Measurements from ENCODE around the gene OPCML. TPM values are rescaled to one million over a fixed set of nuclear protein-coding genes. Genes with fewer than 3 reads are reported as not detected.

The OPCML gene
- total and polyA plus RNA-seq, 2 donors: 0.06 to 2.3 TPM

- H3K36me3 ChIP-seq (ENCODE audit: insufficient read depth): no peaks in the 10 kb centered on the region
- H3K27ac ChIP-seq (ENCODE audit: low read depth): no peak overlapping the region
- WGBS: 62% methylated on average over 3 of the region's 3 CpGs
- no peak for DNase-seq (ENCODE audit: extremely low spot score)
- no peak overlapping the region for H3K4me3 ChIP-seq (ENCODE audit: low read depth, low read length)
- H3K4me1 ChIP-seq (ENCODE audit: insufficient read depth): no peaks in the 10 kb centered on the region
Measured at GRCh38 chr11:133506023-133506422, 26.3 kb downstream of the OPCML start.

DNA sequence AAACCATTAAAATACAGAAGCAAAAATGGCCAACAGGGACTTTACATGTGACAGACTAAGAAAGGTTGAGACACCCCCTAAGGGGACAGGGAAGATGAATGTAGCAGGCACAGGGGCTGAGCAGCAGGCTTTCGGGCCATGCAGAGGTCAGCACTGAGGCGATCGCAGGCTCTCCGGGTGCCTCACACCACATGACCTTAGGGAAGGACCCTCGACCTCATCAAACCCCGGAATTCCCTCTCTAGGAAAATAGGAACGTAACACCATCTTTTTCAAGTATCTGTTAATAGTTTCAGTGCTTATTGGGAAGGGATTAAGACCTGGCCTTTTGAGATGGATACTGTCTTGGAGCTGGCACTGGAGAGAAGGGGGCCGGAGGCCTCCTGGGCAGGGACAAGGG is 27.4 kb downstream of the OPCML start:
- Histone ChIP-seq H3K27ac (ENCODE audit: low read depth) (no peak overlapping the region), H3K4me3 (ENCODE audit: low read depth, low read length) (no peak overlapping the region), H3K36me3 (ENCODE audit: insufficient read depth) (no peaks in the 10 kb centered on the region), H3K4me1 (ENCODE audit: insufficient read depth) (no peaks in the 10 kb centered on the region)
- WGBS: 76% methylated on average over 8 of the region's 8 CpGs
- DNase-seq (ENCODE audit: extremely low spot score): no peak

DNA sequence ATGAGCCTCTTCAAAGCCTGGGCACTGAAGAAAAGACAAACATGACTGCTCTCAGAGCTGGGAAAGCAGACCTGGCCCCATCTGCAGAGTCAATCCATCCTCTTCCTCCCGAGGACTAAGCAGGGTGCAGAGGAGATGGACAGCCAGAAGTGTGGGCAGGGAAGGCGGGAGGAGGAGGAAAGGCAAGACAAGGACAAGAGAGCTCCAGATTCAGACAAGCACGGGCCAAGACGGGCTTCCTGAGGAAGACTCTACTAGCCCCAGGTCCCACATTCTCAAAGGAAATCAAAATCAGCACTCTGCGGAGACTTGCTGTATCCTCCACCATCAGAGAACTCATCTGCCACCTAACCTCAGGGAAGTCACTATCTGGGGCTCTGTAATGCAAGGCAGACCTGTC is 28.5 kb downstream of the OPCML start:
- Histone ChIP-seq H3K4me3 (ENCODE audit: low read depth, low read length) (no peak overlapping the region), H3K27ac (ENCODE audit: low read depth) (no peak overlapping the region), H3K4me1 (ENCODE audit: insufficient read depth) (no peaks in the 10 kb centered on the region), H3K36me3 (ENCODE audit: insufficient read depth) (no peaks in the 10 kb centered on the region)
- no peak for DNase-seq (ENCODE audit: extremely low spot score)
- WGBS: 70% methylated on average over 5 of the region's 5 CpGs

GRCh38 chr11:133503236-133503635 is 29.1 kb downstream of the OPCML start:
- 38% methylated on average over 2 of the region's 2 CpGs for WGBS
- H3K27ac ChIP-seq (ENCODE audit: low read depth): no peak overlapping the region
- H3K36me3 ChIP-seq (ENCODE audit: insufficient read depth): no peaks in the 10 kb centered on the region
- H3K4me1 ChIP-seq (ENCODE audit: insufficient read depth): no peaks in the 10 kb centered on the region
- H3K4me3 ChIP-seq (ENCODE audit: low read depth, low read length): no peak overlapping the region
- no peak for DNase-seq (ENCODE audit: extremely low spot score)

DNA sequence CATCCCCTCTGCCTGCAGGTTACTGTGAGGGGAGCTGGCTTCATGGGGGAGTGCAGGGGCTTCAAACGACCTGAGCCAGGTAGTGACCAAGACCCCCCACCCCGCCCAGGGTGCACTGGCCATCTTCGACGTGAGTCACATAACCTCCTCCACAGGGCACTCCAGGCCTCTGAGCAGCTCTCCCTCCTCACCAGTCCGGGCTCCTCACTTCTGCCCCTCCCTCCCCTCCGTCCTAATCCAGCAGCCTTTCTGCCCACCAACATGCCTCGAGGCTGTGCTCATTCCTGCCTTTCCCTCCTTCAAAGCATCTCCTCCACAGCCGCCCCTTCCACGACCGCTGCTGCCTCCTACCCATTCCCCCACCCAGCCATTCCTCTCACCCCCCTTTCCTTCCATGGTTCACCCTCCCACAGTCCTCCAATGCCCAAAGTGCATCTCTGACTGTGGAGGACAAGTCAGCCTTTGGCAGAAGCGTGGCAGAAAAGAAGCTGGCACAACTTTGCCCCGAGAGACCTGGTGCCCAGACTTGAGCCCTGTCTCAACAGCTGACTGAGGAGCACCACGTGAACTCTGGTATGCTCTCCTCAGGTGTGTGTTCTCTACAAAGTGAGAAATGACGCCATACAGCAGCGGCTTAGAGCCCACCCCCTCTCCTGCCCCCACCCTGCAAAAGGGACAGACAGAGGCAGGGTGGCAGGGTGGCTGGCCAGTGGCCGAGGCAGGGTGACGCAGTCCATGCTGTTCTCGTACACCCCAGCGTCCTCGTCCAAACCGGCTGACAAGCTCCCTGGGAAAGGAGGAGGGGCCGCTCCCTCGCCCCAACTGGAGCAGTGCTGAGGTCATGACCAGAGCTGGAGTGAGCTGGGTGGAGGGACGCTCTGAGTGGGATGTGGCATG is 30.4 kb downstream of the OPCML start:
- Histone ChIP-seq H3K36me3 (ENCODE audit: insufficient read depth) (no peaks in the 10 kb centered on the region), H3K4me1 (ENCODE audit: insufficient read depth) (no peaks in the 10 kb centered on the region), H3K27ac (ENCODE audit: low read depth) (no peak overlapping the region), H3K4me3 (ENCODE audit: low read depth, low read length) (no peak overlapping the region)
- WGBS: 39% methylated on average over 24 of the region's 24 CpGs
- no peak for DNase-seq (ENCODE audit: extremely low spot score)

- H3K36me3 ChIP-seq (ENCODE audit: insufficient read depth): no peaks in the 10 kb centered on the region
- no peaks in the 10 kb centered on the region for H3K4me1 ChIP-seq (ENCODE audit: insufficient read depth)
- no peak for DNase-seq (ENCODE audit: extremely low spot score)
- no peak overlapping the region for H3K4me3 ChIP-seq (ENCODE audit: low read depth, low read length)
- 71% methylated on average over 11 of the region's 11 CpGs for WGBS
- H3K27ac ChIP-seq (ENCODE audit: low read depth): no peak overlapping the region
Measured at GRCh38 chr11:133500936-133501335, 31.4 kb downstream of the OPCML start.

GRCh38 chr11:133500435-133500834 is 31.9 kb downstream of the OPCML start:
- WGBS: 54% methylated on average over 9 of the region's 9 CpGs
- H3K4me1 ChIP-seq (ENCODE audit: insufficient read depth): no peaks in the 10 kb centered on the region
- DNase-seq (ENCODE audit: extremely low spot score): no peak
- no peak overlapping the region for H3K4me3 ChIP-seq (ENCODE audit: low read depth, low read length)
- no peaks in the 10 kb centered on the region for H3K36me3 ChIP-seq (ENCODE audit: insufficient read depth)
- H3K27ac ChIP-seq (ENCODE audit: low read depth): no peak overlapping the region

GRCh38 chr11:133498969-133499368 is 33.3 kb downstream of the OPCML start:
- DNase-seq (ENCODE audit: extremely low spot score): no peak
- Histone ChIP-seq H3K36me3 (ENCODE audit: insufficient read depth) (no peaks in the 10 kb centered on the region), H3K4me3 (ENCODE audit: low read depth, low read length) (no peak overlapping the region), H3K4me1 (ENCODE audit: insufficient read depth) (no peaks in the 10 kb centered on the region), H3K27ac (ENCODE audit: low read depth) (no peak overlapping the region)
- 88% methylated on average over 7 of the region's 7 CpGs for WGBS

- H3K4me1 ChIP-seq (ENCODE audit: insufficient read depth): no peaks in the 10 kb centered on the region
- WGBS: 68% methylated on average over 12 of the region's 12 CpGs
- H3K4me3 ChIP-seq (ENCODE audit: low read depth, low read length): no peak overlapping the region
- H3K27ac ChIP-seq (ENCODE audit: low read depth): no peak overlapping the region
- no peak for DNase-seq (ENCODE audit: extremely low spot score)
- H3K36me3 ChIP-seq (ENCODE audit: insufficient read depth): no peaks in the 10 kb centered on the region
Measured at GRCh38 chr11:133497477-133498140, 34.7 kb downstream of the OPCML start.

GRCh38 chr11:133492895-133493294 is 39.4 kb downstream of the OPCML start:
- Histone ChIP-seq H3K27ac (ENCODE audit: low read depth) (no peak overlapping the region), H3K4me3 (ENCODE audit: low read depth, low read length) (no peak overlapping the region), H3K36me3 (ENCODE audit: insufficient read depth) (no peaks in the 10 kb centered on the region), H3K4me1 (ENCODE audit: insufficient read depth) (no peaks in the 10 kb centered on the region)
- 86% methylated on average over 5 of the region's 5 CpGs for WGBS
- no peak for DNase-seq (ENCODE audit: extremely low spot score)

GRCh38 chr11:133491680-133492383 is 40.5 kb downstream of the OPCML start:
- H3K4me1 ChIP-seq (ENCODE audit: insufficient read depth): no peaks in the 10 kb centered on the region
- WGBS: 54% methylated on average over 9 of the region's 9 CpGs
- no peak overlapping the region for H3K4me3 ChIP-seq (ENCODE audit: low read depth, low read length)
- H3K27ac ChIP-seq (ENCODE audit: low read depth): no peak overlapping the region
- no peak for DNase-seq (ENCODE audit: extremely low spot score)
- H3K36me3 ChIP-seq (ENCODE audit: insufficient read depth): no peaks in the 10 kb centered on the region

DNA sequence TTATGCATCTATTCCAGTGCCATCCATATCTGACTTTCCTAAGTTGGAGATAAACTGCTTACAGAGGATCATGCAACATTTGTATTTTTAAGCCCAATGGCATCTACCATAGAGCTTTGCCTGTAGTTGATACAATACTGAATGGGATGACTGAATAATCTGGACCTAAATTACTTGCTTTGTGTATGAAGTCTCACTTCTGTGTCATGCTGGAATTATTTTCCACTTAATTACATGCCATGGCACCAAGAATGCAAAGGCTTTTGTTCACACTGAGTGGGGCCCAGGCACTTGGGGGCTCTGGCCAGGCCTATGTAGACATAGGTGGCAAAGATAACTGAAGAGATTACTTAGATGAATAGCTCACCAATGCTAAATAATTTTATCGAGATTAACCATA is 51.6 kb downstream of the OPCML start:
- H3K36me3 ChIP-seq (ENCODE audit: insufficient read depth): no peaks in the 10 kb centered on the region
- no peak for DNase-seq (ENCODE audit: extremely low spot score)
- 89% methylated on average over 1 of the region's 1 CpG for WGBS
- no peaks in the 10 kb centered on the region for H3K4me1 ChIP-seq (ENCODE audit: insufficient read depth)
- no peak overlapping the region for H3K4me3 ChIP-seq (ENCODE audit: low read depth, low read length)
- no peak overlapping the region for H3K27ac ChIP-seq (ENCODE audit: low read depth)

GRCh38 chr11:133479209-133479608 is 53.1 kb downstream of the OPCML start:
- Histone ChIP-seq H3K27ac (ENCODE audit: low read depth) (no peak overlapping the region), H3K4me1 (ENCODE audit: insufficient read depth) (no peaks in the 10 kb centered on the region), H3K36me3 (ENCODE audit: insufficient read depth) (no peaks in the 10 kb centered on the region), H3K4me3 (ENCODE audit: low read depth, low read length) (no peak overlapping the region)
- no peak for DNase-seq (ENCODE audit: extremely low spot score)
- WGBS: 91% methylated on average over 2 of the region's 2 CpGs

GRCh38 chr11:133477251-133477625 is 55.1 kb downstream of the OPCML start:
- Histone ChIP-seq H3K27ac (ENCODE audit: low read depth) (no peak overlapping the region), H3K4me3 (ENCODE audit: low read depth, low read length) (no peak overlapping the region), H3K36me3 (ENCODE audit: insufficient read depth) (no peaks in the 10 kb centered on the region), H3K4me1 (ENCODE audit: insufficient read depth) (no peaks in the 10 kb centered on the region)
- DNase-seq (ENCODE audit: extremely low spot score): no peak
- 81% methylated on average over 4 of the region's 4 CpGs for WGBS
